ENCODE data around the gene AMOTL1.

DNA sequence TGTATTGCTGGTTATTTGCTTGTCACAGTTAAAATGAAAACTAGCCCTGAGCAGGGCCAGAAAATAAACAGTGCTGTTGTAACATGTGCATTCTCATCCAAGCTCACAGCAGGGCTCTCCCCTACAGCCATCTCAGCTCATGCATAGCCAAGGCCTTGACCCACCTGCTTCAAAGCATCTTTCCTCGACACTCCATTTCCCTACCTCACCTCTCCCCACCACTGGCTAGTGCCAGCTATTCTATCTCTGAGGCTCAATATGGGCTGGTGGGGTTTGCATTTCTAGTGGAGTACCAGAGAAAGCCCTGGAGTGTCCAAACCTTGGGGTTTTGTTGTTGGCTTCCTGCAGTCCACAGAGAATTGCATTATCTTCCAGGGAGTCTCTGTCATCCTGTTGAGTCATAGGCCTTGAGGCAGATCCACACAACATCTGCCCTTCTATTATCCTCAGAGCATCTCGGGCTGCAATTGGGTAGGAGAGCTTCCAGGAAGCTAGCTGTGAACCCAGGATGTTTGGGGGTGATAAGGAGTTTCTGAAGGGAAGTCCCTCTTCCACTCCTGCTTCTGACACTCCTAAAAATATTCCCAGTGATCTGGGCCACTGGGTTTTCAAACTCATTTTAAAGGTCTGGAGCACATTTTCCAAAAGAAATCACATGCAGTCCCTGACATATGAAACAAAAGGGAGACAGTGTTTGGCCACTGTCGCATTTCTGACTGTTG is 36.1 kb upstream of the AMOTL1 start:
- TF ChIP-seq EZH2 (IDR thresholded peaks at IDR 0.05; ENCODE audit: borderline replicate concordance, low read depth, low read length, severe bottlenecking) (no peak), CTCF (IDR thresholded peaks at IDR 0.05; ENCODE audit: borderline replicate concordance, extremely low read depth, low read length, poor library complexity, severe bottlenecking) (no peak)
